Hematopoietic multipotent progenitor cell treated with erythropoietin and hydrocortisone succinate and interleukin-3 and kit ligand, for 4 days (in vitro differentiated cells): ENCODE measurements around the gene TSPAN33.

Experiments used
- DNase-seq: peaks from one replicate; pipeline ENCODE4 v3.0.0-alpha.2; 2015

The TSPAN33 gene

DNA sequence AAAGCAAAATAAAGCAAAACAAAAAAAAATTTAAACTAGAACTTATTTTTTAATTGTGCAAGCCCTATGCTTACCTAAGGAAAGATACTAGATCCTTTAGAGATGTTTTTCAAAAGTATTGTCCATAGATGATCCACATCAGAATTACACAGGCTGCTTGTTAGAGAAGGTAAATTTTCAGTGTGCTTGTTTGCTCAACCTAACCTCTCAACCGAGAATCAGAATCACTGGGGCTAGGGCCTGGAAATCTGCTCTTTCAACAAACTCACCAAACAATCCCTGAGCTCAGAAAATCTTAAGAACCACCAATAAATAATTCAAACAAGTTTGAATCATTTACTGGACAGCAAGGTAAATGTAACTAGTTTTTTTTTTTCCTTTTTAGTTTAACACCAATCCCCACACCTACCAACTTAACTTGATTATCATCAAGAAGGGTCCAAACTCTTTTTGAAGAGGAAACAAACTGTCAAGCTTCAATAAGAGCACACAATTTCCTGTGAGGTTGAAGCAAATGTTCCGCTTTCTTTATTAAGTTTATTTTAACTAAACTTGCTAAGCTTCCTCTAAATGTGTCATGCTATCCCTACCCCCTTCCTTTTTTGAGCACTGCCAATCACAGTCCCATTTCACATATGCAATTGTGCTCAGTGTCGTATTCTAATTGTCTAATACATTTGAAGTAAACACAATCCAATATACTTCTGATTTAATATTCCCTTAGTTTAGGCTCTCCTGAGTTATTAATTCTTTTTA, 7.4 kb upstream of the TSPAN33 start:
- DNase-seq: peak; percentile 71

- DNase-seq: no peak
These were observed 798 bp upstream of the TSPAN33 start for GRCh38 chr7:129143724-129144094.

DNA sequence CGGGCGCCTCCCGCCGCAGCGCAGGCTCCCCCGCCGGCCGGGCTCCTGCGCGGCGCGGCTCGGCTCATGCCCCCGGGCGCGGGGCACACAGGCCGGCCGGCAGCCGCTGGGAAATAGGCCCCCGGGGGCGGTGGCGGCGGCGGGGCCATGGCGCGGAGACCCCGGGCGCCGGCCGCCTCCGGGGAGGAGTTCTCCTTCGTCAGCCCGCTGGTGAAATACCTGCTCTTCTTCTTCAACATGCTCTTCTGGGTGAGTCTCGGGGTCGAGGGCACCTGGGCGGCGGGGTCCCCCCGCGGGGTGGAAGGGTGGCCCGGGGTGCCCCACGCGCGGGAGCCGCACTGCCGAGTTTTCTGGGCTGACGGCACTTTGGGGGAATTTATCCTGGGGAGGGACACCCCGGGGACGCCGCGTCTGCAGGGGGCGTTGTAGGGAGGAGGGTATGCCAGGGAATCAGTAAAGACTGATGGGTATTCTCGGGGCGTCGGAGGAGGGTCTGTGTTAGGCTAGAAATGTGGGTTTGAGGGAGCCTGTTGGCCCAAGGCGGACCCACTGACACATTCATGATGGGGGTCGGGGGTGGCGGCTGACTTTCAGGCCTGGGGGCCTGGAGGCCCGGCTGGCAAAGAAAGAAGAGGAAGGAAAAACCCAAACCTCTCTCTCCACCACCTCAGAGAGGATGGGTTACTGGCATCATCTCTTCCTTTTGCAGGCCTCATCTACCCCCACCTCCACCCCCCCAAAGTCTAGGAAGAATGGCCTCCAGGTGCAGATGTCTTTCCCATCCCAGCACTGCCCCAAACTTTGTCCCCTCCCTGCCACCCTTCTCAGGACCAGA, 544 bp downstream of the TSPAN33 start:
- no peak for DNase-seq

GRCh38 chr7:129146237-129146979, 1.9 kb downstream of the TSPAN33 start:
- no peak for DNase-seq

- no peak for DNase-seq
These were observed 3.2 kb downstream of the TSPAN33 start for GRCh38 chr7:129147731-129148130.

- DNase-seq: peak; percentile 61
These were observed 5.0 kb downstream of the TSPAN33 start for GRCh38 chr7:129149511-129149910.

GRCh38 chr7:129150199-129150996, 5.9 kb downstream of the TSPAN33 start:
- DNase-seq: peak; percentile 97

- no peak for DNase-seq
These were observed 13.1 kb downstream of the TSPAN33 start for GRCh38 chr7:129157651-129158050.

DNA sequence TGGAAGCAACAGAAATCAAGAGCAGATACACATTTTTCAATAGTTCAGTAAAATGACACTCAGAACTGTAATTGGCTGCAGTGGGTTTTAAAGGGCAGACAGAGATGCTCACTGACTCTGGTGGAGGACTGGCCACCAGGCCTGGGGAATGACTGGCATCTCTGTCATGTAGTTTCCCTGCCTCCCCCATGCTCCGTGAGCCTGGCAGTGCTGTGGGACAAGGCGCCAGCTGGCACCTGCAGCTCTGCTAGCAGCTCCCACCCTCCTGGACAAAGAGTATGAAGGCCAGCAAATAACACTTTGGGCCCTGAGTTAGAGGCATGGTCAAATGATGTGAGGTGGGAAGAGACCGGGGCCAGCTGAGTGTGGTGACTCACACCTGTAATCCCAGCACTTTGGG, 15.0 kb downstream of the TSPAN33 start:
- DNase-seq: no peak

DNA sequence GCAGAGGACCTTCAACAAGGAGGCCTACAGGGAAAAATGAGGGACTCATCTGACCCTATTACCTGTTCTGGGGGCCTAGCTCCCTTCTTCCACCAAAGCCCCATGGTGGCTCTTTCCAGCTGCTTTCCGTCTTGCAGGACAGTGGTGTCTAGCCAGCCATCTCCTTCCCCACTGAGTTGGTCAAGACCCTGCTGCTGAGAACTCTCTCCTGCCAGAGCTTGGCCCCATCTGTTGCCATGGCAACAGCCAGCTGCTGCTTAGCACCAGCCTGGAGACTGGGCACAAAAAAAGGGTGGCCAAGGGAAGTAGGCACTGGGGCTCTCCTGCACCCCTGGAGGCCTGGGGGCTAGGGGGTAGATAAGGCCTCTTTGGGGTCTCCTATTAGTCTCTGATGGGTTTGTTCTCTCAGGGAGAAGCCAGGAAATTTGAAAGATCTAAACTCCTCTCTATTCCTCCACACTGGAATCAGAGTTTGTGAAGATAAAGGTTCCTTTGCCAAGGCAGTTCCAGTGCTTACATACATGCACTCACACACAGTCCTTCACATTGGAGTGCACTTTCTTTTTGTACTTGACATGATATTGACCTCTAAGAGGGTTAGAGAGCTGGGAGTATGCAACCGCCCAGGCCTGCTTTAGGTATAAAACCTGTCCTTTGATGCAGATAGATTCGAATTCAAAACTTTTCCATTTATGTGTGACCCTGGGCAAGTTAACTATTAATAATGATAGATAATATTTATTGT, 15.8 kb downstream of the TSPAN33 start:
- peak; percentile 28 for DNase-seq

GRCh38 chr7:129161524-129162225, 17.2 kb downstream of the TSPAN33 start:
- no peak for DNase-seq

DNA sequence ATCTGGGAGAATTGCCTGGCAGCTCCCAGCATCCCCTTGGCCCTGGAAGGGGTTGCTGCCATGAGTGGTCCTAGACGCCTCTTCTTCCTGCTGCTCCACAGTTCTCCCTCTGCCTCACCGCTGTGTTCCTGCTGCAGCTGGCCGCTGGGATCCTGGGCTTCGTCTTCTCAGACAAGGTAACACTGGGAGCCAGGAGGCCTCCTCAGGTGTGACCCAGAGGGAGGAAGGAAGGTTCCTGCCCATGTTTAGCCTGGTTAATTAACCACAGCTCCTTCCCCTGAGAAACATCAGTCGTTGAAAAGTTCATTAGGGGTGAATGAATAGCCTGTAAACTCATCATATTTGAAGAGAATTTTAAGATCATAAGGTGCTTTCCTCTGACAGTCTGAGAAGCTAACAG, 18.2 kb downstream of the TSPAN33 start:
- no peak for DNase-seq

DNA sequence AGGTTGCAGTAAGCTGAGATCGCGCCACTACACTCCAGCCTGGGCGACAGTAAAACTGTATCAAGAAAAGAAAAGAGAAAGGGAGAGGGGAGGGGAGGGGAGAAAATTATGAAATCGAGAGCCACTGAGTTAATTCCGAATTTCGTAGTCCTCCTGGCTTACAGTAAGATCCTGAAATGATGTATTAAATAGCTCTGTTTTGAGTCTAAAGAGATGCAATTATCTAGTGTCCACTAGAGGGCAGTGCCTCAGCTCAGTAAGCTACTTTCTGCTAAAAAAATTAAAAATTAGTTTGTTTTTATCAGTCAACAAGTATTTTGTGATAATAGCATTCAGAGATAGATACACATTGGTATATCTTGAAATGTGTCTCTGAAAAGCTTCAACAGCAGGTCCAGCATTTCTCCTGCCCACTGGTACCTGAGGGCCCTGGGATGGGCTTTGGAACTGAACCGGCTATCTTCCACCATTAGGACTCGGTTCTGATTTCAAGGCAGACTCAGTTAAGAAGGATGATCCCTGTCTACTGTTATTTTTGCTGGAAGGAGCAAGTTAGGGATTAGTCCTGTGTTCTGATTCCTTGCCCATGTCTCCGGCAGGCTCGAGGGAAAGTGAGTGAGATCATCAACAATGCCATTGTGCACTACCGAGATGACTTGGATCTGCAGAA, 19.5 kb downstream of the TSPAN33 start:
- peak; percentile 83 for DNase-seq

GRCh38 chr7:129166745-129167144, 22.2 kb downstream of the TSPAN33 start:
- DNase-seq: no peak

DNA sequence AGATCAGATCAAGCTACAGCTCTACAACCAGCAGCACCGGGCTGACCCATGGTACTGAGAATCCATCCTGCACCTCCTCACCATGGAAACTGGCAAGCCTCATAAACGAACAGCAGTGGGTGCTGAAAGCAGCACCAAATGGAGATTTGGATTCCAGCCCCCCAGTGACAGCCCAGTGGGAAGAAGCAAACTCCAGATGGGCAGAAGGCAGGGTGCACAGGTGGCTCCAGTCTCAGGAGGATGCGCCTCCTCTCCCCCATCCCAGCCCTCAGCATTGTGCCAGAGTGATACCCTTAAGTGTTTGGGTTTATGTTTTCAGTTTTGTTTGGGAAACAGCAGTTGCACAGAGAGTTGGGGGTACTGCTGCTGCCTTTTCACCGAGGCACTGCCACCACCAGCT, 23.3 kb downstream of the TSPAN33 start:
- DNase-seq: no peak

- DNase-seq: no peak
These were observed 23.9 kb downstream of the TSPAN33 start for GRCh38 chr7:129168231-129169021.

GRCh38 chr7:129169171-129169671, 24.7 kb downstream of the TSPAN33 start:
- peak; percentile 79 for DNase-seq

DNA sequence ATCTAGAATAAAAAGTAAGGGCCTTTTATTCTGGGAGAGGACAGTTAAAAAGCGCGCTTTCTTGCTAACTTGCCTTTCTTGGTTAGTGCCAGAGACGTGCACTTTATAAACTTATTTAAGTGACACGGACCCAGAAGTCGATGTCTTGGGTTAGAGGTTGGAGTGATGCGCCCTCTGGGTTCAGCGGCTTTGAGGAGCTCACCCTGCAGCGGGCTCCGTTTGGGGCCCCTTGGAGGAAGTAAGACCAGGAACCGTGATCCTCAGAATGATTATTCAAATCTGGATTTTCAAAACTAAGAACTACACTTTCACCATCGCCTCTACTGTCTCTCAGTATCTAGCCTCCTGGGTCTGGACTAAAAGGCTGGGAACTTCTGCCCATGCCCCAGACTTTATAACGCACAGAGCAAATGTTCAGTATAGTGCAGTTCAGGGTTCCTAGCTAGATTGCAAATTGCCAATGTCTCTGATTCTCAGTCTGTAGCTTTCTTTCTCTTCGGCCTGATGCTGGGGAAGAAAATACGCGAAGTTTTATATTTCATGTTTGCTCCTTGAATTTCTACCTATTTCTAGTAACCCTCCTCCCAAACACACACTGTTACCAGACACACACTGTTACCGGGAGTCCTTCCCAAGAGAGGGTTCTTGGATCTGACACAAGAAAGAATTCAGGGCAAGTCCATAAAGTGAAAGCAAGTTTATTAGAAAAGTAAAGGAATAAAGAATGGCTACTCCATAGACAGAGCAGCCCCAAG, 25.4 kb downstream of the TSPAN33 start:
- DNase-seq: peak; percentile 73
